BLaER1 treated with 17β-estradiol and CSF1 and Interleukin-3, amounts not matched to agents 10 nM and 100 nM (cell line): ENCODE results near the gene FAR2.

Experiments
- H3K27ac ChIP-seq, 11 experiments: shearing (Covaris generic); formaldehyde crosslinking; 2 replicates each; pipeline ENCODE4 v1.8.1; 2022
- H3K27me3 ChIP-seq, 11 experiments: shearing (Covaris generic); formaldehyde crosslinking; 2 replicates each; pipeline ENCODE4 v1.8.1; 2022
- H3K36me3 ChIP-seq, 11 experiments: shearing (Covaris generic); formaldehyde crosslinking; 2 replicates each; pipeline ENCODE4 v1.8.1; 2022
- H3K4me1 ChIP-seq, 10 experiments: shearing (Covaris generic); formaldehyde crosslinking; 2 replicates each; pipeline ENCODE4 v1.8.1; 2022
- H3K4me2 ChIP-seq, 11 experiments: shearing (Covaris generic); formaldehyde crosslinking; 2 replicates each; pipeline ENCODE4 v1.8.1; 2022
- H3K4me3 ChIP-seq, 10 experiments: shearing (Covaris generic); formaldehyde crosslinking; 2 replicates each; pipeline ENCODE4 v1.8.1; 2022
- H3K9ac ChIP-seq, 11 experiments: shearing (Covaris generic); formaldehyde crosslinking; 2 replicates each; pipeline ENCODE4 v1.8.1; 2022
- H3K9me3 ChIP-seq, 11 experiments: shearing (Covaris generic); formaldehyde crosslinking; replicated peaks in 1 of 11; 2 replicates each; pipeline ENCODE4 v1.8.1; 2022
- H4K20me1 ChIP-seq, 11 experiments: shearing (Covaris generic); formaldehyde crosslinking; 2 replicates each; pipeline ENCODE4 v1.8.1; 2022
- Cebpa-rat ChIP-seq, 11 experiments: shearing (Covaris generic); IDR thresholded peaks; 2 replicates each; pipeline ENCODE4 v1.8.1; 2022

FAR2 gene

DNA sequence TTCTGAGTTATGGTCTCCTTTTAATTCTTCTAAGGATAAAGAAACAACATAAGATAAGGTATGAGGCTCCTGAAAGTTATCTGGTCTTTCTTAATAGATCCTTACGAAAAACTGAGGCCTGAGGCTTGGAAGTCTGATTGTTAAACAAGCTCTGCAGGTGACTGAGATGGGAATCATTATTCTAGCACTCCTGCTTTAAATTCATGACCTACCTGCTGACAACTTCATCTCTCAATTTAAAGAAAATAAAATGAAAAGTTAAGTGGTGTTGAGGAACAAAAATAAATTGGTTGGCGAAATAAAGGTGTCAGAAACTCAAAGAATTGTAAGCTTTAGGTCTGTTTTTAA lies 80.1 kb downstream of the FAR2 start:
- Histone ChIP-seq H4K20me1 (no peaks in the 10 kb centered on the region), H3K4me2 (no peak overlapping the region), H3K27me3 (0 out of 22 replicates have a peak, but pooled peaks cover 0 to 5% (median 0%) of the 10 kb centered on the region in 11 experiments), H3K27ac (no peak overlapping the region), H3K4me1 (peaks cover 0 to 8% (median 0%) of the 10 kb centered on the region in 10 experiments; a peak in 1 of 20 replicates), H3K9me3 (peaks cover 0 to 3% (median 0%) of the 10 kb centered on the region in 11 experiments; a peak in 1 of 22 replicates), H3K36me3 (peaks cover 0 to 6% (median 0%) of the 10 kb centered on the region in 11 experiments; a peak in 1 of 22 replicates), H3K4me3 (no peak overlapping the region), H3K9ac (no peak overlapping the region)
- no peak for TF ChIP-seq Cebpa-rat (IDR thresholded peaks at IDR 0.05)

DNA sequence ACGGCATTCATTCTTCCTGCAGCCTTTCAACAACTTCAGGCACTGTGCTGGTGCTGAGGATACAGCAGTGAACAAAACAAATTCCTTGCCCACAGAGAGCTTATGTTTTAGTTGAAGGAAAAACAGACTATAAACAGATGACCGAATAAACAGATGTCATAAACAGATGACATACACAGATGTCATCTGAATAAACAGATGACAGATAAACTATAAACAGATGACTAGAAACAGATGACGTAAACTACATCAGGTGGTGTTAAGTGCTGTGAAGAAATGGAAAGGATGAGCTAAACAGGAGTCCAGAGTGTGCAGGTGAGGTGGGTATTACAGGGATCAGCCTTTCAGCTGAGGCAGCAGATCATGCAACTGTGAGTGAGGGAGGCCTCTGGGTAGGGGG lies 80.9 kb downstream of the FAR2 start:
- Histone ChIP-seq H4K20me1 (no peaks in the 10 kb centered on the region), H3K27me3 (0 out of 22 replicates have a peak, but pooled peaks cover 0 to 5% (median 0%) of the 10 kb centered on the region in 11 experiments), H3K4me3 (no peak overlapping the region), H3K4me2 (no peak overlapping the region), H3K36me3 (peaks cover 0 to 6% (median 0%) of the 10 kb centered on the region in 11 experiments; a peak in 1 of 22 replicates), H3K4me1 (peaks cover 0 to 8% (median 0%) of the 10 kb centered on the region in 10 experiments; a peak in 1 of 20 replicates), H3K27ac (no peak overlapping the region), H3K9ac (no peak overlapping the region), H3K9me3 (peaks cover 0 to 3% (median 0%) of the 10 kb centered on the region in 11 experiments; a peak in 1 of 22 replicates)
- no peak for TF ChIP-seq Cebpa-rat (IDR thresholded peaks at IDR 0.05)

DNA sequence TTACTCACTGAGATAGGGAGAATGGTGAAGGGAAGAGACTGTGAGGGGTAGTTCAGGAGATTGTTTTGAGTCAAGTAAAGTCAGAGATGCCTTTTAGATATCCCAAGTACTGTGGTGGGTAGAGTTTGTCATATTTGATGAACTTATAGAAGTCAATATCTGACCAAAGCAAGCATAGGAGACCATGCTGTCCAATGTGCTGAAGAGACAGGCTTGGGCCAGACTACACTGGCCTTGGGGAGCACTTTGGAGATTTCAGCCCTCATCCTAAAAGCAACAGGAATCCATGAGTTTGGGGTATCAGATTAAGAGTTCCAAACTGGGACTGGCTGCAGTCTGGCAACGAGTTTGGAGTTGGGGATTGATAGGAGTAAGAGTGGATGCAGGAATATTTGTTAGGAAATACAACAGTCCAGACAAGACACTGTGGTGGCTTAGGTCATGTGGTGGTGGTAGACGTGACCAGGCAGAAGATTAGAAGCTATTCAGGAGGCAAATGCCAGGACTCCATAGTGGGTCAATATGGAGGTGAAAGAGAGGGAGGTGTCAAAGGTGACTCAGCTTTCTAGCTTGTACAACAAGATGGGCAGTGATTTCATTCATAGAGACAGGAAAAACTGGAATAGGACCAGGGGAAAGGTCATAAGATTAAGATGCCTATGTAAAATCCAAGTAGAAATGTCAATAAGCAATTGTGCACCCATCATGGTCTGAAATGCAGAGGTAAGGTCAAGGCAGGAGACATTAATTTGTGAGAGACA lies 81.9 kb downstream of the FAR2 start:
- Histone ChIP-seq H3K36me3 (peaks cover 0 to 6% (median 0%) of the 10 kb centered on the region in 11 experiments; a peak in 1 of 22 replicates), H3K27ac (no peak overlapping the region), H3K9me3 (peaks cover 0 to 3% (median 0%) of the 10 kb centered on the region in 11 experiments; a peak in 1 of 22 replicates), H4K20me1 (no peaks in the 10 kb centered on the region), H3K4me3 (no peak overlapping the region), H3K27me3 (0 out of 22 replicates have a peak, but pooled peaks cover 0 to 5% (median 0%) of the 10 kb centered on the region in 11 experiments), H3K4me1 (no peaks in the 10 kb centered on the region), H3K9ac (no peak overlapping the region), H3K4me2 (no peak overlapping the region)
- TF ChIP-seq Cebpa-rat (IDR thresholded peaks at IDR 0.05) = no peak

- Histone ChIP-seq H4K20me1 (no peaks in the 10 kb centered on the region), H3K4me3 (no peak overlapping the region), H3K27me3 (0 out of 22 replicates have a peak, but pooled peaks cover 0 to 5% (median 0%) of the 10 kb centered on the region in 11 experiments), H3K4me2 (no peak overlapping the region), H3K36me3 (peaks cover 0 to 6% (median 0%) of the 10 kb centered on the region in 11 experiments; a peak in 1 of 22 replicates), H3K27ac (no peak overlapping the region), H3K9me3 (peaks cover 0 to 3% (median 0%) of the 10 kb centered on the region in 11 experiments; a peak in 1 of 22 replicates), H3K9ac (no peak overlapping the region), H3K4me1 (no peaks in the 10 kb centered on the region)
- TF ChIP-seq Cebpa-rat (IDR thresholded peaks at IDR 0.05) = no peak
These were observed 83.0 kb downstream of the FAR2 start for GRCh38 chr12:29232086-29232485.

DNA sequence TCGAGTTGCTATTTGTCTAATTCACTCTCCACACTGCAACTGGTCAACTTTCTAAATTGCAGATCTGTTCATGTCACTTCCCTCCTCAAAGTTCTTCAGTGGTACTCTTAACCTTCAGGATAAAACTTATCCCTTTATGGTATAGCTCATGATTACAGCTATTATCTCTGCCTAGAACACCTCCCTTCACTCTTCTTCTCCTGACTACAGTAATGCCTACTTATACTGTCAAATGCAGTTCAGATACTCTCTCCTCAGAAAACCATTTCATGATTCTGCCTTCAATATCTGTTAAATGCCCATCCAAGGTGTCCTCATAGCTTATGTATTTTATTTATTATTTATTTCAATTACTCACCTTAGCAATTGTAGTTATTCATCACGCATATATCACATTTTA lies 85.5 kb downstream of the FAR2 start:
- H4K20me1 ChIP-seq = no peaks in the 10 kb centered on the region
- H3K9ac ChIP-seq = no peak overlapping the region
- no peak overlapping the region for H3K27ac ChIP-seq
- no peak for TF ChIP-seq Cebpa-rat (IDR thresholded peaks at IDR 0.05)
- peaks cover 0 to 3% (median 0%) of the 10 kb centered on the region in 11 experiments; a peak in 1 of 22 replicates for H3K36me3 ChIP-seq
- no peaks in the 10 kb centered on the region for H3K4me1 ChIP-seq
- H3K4me3 ChIP-seq = no peak overlapping the region
- peaks cover 0 to 3% (median 0%) of the 10 kb centered on the region in 11 experiments; a peak in 1 of 22 replicates for H3K9me3 ChIP-seq
- H3K4me2 ChIP-seq = no peak overlapping the region
- 0 out of 22 replicates have a peak, but pooled peaks cover 0 to 5% (median 0%) of the 10 kb centered on the region in 11 experiments for H3K27me3 ChIP-seq

DNA sequence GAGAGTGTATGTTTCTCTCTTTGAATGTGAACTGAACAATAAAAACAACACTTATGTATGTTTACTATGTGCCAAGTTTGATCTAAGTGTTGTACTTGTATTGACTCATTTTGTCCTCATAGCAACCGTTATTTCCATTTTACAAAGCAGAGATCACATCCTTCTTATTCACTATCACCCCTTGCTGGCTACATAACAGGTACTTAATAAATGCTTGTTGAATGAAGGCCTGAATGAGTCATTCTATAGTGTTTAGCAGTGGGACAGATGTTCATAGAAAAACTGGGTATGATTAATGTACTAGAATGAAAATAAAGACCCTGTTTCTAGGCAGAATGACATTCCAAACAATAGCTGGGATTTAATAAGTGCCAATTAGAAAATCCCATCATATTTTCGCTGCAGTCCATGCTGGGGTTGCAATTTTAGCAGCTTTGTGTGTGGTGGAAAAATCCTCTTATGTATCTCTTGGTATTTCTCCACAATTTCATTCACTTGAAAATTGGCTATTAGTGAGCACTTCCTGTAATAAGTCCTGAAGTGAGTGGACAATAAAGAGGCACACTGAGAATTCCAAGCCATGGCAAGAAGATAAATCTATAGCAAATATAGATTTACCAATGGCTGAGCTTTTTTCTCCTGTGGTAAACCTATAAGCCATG lies 86.0 kb downstream of the FAR2 start:
- Histone ChIP-seq H3K36me3 (no peaks in the 10 kb centered on the region), H3K9me3 (peaks cover 0 to 2% (median 0%) of the 10 kb centered on the region in 11 experiments; a peak in 1 of 22 replicates), H3K9ac (no peak overlapping the region), H3K4me3 (no peak overlapping the region), H3K27me3 (0 out of 22 replicates have a peak, but pooled peaks cover 0 to 5% (median 0%) of the 10 kb centered on the region in 11 experiments), H4K20me1 (no peaks in the 10 kb centered on the region), H3K27ac (no peak overlapping the region), H3K4me2 (no peak overlapping the region), H3K4me1 (no peaks in the 10 kb centered on the region)
- no peak for TF ChIP-seq Cebpa-rat (IDR thresholded peaks at IDR 0.05)

GRCh38 chr12:29238822-29239291 lies 89.8 kb downstream of the FAR2 start:
- H3K4me3 ChIP-seq = no peak overlapping the region
- H3K27me3 ChIP-seq = no peaks in the 10 kb centered on the region
- no peaks in the 10 kb centered on the region for H3K36me3 ChIP-seq
- no peak overlapping the region for H3K9ac ChIP-seq
- H3K4me2 ChIP-seq = no peak overlapping the region
- TF ChIP-seq Cebpa-rat (IDR thresholded peaks at IDR 0.05) = no peak
- H3K27ac ChIP-seq = no peak overlapping the region
- no peaks in the 10 kb centered on the region for H4K20me1 ChIP-seq
- H3K4me1 ChIP-seq = peaks cover 5 to 32% (median 18%) of the 10 kb centered on the region in 10 experiments; a peak in 18 of 20 replicates
- peaks cover 0 to 7% (median 0%) of the 10 kb centered on the region in 11 experiments; a peak in 2 of 22 replicates for H3K9me3 ChIP-seq

DNA sequence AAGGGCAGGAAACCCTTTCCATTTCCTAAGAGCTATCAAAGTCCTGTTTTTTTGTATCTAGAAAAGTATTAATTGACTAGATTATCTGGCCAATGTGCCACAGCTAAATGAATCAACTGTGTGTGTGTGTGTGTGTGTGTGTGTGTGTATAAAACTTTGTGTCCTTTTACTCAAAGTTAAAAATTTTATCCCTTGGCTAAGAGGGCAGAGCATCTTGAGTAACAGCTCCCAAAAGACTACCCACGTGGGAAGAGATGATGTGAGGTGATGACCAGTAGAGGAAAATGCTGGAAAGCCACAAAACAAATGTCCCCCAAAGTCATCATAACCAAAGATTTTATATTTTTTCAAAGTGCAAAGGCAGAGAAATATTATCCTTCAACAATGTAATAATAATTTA lies 90.3 kb downstream of the FAR2 start:
- Histone ChIP-seq H3K9ac (no peak overlapping the region), H3K27ac (no peak overlapping the region), H3K36me3 (no peaks in the 10 kb centered on the region), H3K4me2 (no peak overlapping the region), H3K4me3 (no peak overlapping the region), H3K9me3 (peaks cover 0 to 7% (median 0%) of the 10 kb centered on the region in 11 experiments; a peak in 2 of 22 replicates), H3K27me3 (no peaks in the 10 kb centered on the region), H3K4me1 (peaks cover 5 to 35% (median 18%) of the 10 kb centered on the region in 10 experiments; a peak in 18 of 20 replicates), H4K20me1 (no peaks in the 10 kb centered on the region)
- TF ChIP-seq Cebpa-rat (IDR thresholded peaks at IDR 0.05) = no peak

- Histone ChIP-seq H3K9ac (no peak overlapping the region), H3K9me3 (peaks cover 0 to 7% (median 0%) of the 10 kb centered on the region in 11 experiments; a peak in 2 of 22 replicates), H4K20me1 (no peaks in the 10 kb centered on the region), H3K4me3 (no peak overlapping the region), H3K4me2 (no peak overlapping the region), H3K36me3 (no peaks in the 10 kb centered on the region), H3K4me1 (peaks cover 5 to 35% (median 18%) of the 10 kb centered on the region in 10 experiments; a peak in 18 of 20 replicates), H3K27me3 (no peaks in the 10 kb centered on the region), H3K27ac (no peak overlapping the region)
- no peak for TF ChIP-seq Cebpa-rat (IDR thresholded peaks at IDR 0.05)
These were observed 91.4 kb downstream of the FAR2 start for GRCh38 chr12:29240441-29240840.
